ENCODE data around the gene POLRMT.

Gene POLRMT

DNA sequence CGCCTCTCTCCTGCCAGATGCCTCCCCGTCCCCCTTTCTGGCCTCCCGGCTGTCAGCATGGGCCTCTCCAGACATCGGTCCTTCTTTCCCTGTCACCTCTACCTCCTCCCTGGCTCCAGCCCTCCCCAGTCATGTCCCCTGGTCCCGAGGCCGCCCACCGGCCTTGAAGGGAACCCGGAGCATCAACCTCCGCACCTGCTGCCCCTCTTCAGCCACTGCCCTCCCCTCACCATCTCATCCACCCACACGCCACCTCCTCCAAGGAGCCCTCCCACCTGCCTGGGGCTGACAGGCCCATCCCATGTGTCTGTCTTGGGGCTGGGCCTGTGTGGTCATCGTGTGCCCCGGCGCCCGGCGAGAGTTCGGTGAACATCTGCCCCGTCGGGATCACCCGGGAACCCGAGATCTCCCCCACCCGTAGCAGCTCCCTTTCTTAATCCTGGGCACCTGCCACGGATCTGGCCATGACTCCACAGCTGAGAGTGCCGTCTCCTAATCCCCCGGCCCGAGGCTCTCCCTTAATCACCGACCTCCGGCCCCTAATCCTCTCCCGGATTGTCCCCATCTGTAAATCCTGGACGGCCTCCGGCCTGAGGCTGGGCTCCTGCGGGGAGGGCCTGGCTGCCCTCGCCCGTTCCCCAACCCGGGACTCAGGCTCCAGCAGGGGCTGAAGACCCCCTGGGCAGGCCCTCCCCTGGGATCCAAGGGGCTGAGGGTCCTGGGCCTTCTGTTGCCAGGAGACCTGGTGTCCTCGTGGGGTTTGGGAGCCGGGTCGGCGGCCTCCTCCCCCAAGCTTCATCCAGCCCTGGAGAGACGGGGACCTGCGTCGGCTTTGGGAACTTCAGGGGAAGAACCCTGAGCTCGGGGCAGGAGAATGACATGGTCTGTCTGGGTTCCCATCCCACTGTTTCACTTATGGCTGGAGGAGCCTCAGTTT is 37.7 kb downstream of the POLRMT start:
- no peak for ATAC-seq
- TF ChIP-seq ZFP3 (CRISPR knock-in tag; IDR thresholded peaks at IDR 0.05) (no peak), PPARA (CRISPR knock-in tag; IDR thresholded peaks at IDR 0.05; ENCODE audit: borderline replicate concordance) (no peak), BACH2 (CRISPR knock-in tag; IDR thresholded peaks at IDR 0.05; ENCODE audit: borderline replicate concordance) (no peak), CSRNP3 (CRISPR knock-in tag; IDR thresholded peaks at IDR 0.05) (no peak)

- TF ChIP-seq ZFP3 (CRISPR knock-in tag; IDR thresholded peaks at IDR 0.05) (no peak), ISL1 (CRISPR knock-in tag; IDR thresholded peaks at IDR 0.05) (no peak), ZFP30 (CRISPR knock-in tag; IDR thresholded peaks at IDR 0.05) (no peak), RARB (CRISPR knock-in tag; IDR thresholded peaks at IDR 0.05) (no peak), ARNTL (CRISPR knock-in tag; IDR thresholded peaks at IDR 0.05; ENCODE audit: borderline replicate concordance, low read depth) (no peak), TCF4 (CRISPR knock-in tag; IDR thresholded peaks at IDR 0.05; ENCODE audit: borderline replicate concordance) (no peak), GLIS3 (CRISPR knock-in tag; IDR thresholded peaks at IDR 0.05) (no peak), TSHZ2 (CRISPR knock-in tag; IDR thresholded peaks at IDR 0.05) (no peak), ZC3H10 (CRISPR knock-in tag; IDR thresholded peaks at IDR 0.05) (no peak), ZNF565 (CRISPR knock-in tag; conservative IDR thresholded peaks at IDR 0.05; ENCODE audit: low read depth) (no peak), ZNF70 (CRISPR knock-in tag; IDR thresholded peaks at IDR 0.05) (no peak), CREB5 (CRISPR knock-in tag; IDR thresholded peaks at IDR 0.05; ENCODE audit: low read depth) (no peak), OSR1 (CRISPR knock-in tag; IDR thresholded peaks at IDR 0.05) (no peak), TOX (CRISPR knock-in tag; IDR thresholded peaks at IDR 0.05; ENCODE audit: borderline replicate concordance) (no peak), ESRRG (CRISPR knock-in tag; IDR thresholded peaks at IDR 0.05) (no peak), CSDC2 (CRISPR knock-in tag; IDR thresholded peaks at IDR 0.05) (no peak)
- TF ChIP-seq, protein P1, sequence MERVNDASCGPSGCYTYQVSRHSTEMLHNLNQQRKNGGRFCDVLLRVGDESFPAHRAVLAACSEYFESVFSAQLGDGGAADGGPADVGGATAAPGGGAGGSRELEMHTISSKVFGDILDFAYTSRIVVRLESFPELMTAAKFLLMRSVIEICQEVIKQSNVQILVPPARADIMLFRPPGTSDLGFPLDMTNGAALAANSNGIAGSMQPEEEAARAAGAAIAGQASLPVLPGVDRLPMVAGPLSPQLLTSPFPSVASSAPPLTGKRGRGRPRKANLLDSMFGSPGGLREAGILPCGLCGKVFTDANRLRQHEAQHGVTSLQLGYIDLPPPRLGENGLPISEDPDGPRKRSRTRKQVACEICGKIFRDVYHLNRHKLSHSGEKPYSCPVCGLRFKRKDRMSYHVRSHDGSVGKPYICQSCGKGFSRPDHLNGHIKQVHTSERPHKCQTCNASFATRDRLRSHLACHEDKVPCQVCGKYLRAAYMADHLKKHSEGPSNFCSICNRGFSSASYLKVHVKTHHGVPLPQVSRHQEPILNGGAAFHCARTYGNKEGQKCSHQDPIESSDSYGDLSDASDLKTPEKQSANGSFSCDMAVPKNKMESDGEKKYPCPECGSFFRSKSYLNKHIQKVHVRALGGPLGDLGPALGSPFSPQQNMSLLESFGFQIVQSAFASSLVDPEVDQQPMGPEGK (CRISPR knock-in tag; IDR thresholded peaks at IDR 0.05; ENCODE audit: borderline replicate concordance): no peak
- no peak for ATAC-seq
Observed at GRCh38 chr19:594265-594870, 39.0 kb downstream of the POLRMT start.

- no peak for TF ChIP-seq GLIS3 (CRISPR knock-in tag; IDR thresholded peaks at IDR 0.05)
- no peak for TF ChIP-seq BACH2 (CRISPR knock-in tag; IDR thresholded peaks at IDR 0.05; ENCODE audit: borderline replicate concordance)
- TF ChIP-seq CSRNP3 (CRISPR knock-in tag; IDR thresholded peaks at IDR 0.05): no peak
- TF ChIP-seq TCF4 (CRISPR knock-in tag; IDR thresholded peaks at IDR 0.05; ENCODE audit: borderline replicate concordance): no peak
- TF ChIP-seq ZNF70 (CRISPR knock-in tag; IDR thresholded peaks at IDR 0.05): no peak
- TF ChIP-seq, protein P1 (CRISPR knock-in tag; IDR thresholded peaks at IDR 0.05; ENCODE audit: borderline replicate concordance): no peak
- TF ChIP-seq ZNF8 (CRISPR knock-in tag; IDR thresholded peaks at IDR 0.05): no peak
- no peak for TF ChIP-seq ZFP30 (CRISPR knock-in tag; IDR thresholded peaks at IDR 0.05)
- no peak for TF ChIP-seq OSR1 (CRISPR knock-in tag; IDR thresholded peaks at IDR 0.05)
- TF ChIP-seq CREB5 (CRISPR knock-in tag; IDR thresholded peaks at IDR 0.05; ENCODE audit: low read depth): no peak
- no peak for TF ChIP-seq SNAI2 (CRISPR knock-in tag; IDR thresholded peaks at IDR 0.05)
- TF ChIP-seq PPARA (CRISPR knock-in tag; IDR thresholded peaks at IDR 0.05; ENCODE audit: borderline replicate concordance): no peak
- no peak for TF ChIP-seq ZNF565 (CRISPR knock-in tag; conservative IDR thresholded peaks at IDR 0.05; ENCODE audit: low read depth)
- no peak for TF ChIP-seq TOX (CRISPR knock-in tag; IDR thresholded peaks at IDR 0.05; ENCODE audit: borderline replicate concordance)
- TF ChIP-seq ISL1 (CRISPR knock-in tag; IDR thresholded peaks at IDR 0.05): no peak
- no peak for ATAC-seq
Observed at GRCh38 chr19:593505-593904, 39.8 kb downstream of the POLRMT start.

Measured in SK-N-SH treated with all-trans-retinoic acid at 6 μM for 48 hours (cell line).